Measurements from ENCODE around the gene PIK3AP1.
"Not testable (repeated sequence)": the region's sequence is repeated elsewhere in the genome, so short reads cannot be mapped to it uniquely, and the experiment has no call there.

Gene PIK3AP1

GRCh38 chr10:96570983-96571964, 149.0 kb downstream of the PIK3AP1 start:
- FAIRE-seq, result no peak

- no peak for FAIRE-seq
Measured at GRCh38 chr10:96570511-96570910, 149.8 kb downstream of the PIK3AP1 start.

- peak; percentile 76 for FAIRE-seq
Measured at GRCh38 chr10:96568402-96568801, 151.9 kb downstream of the PIK3AP1 start.

GRCh38 chr10:96565774-96566173, 154.5 kb downstream of the PIK3AP1 start:
- FAIRE-seq, result peak; percentile 99

- FAIRE-seq, result peak; percentile 88
Measured at GRCh38 chr10:96560966-96561887, 159.1 kb downstream of the PIK3AP1 start.

- no peak for FAIRE-seq
Measured at GRCh38 chr10:96560489-96560888, 159.8 kb downstream of the PIK3AP1 start.

GRCh38 chr10:96556003-96556402, 164.3 kb downstream of the PIK3AP1 start:
- FAIRE-seq, result peak; percentile 84

GRCh38 chr10:96555330-96555729, 165.0 kb downstream of the PIK3AP1 start:
- no peak for FAIRE-seq

- FAIRE-seq, result no peak
Measured at GRCh38 chr10:96548589-96548988, 171.7 kb downstream of the PIK3AP1 start.

- FAIRE-seq, result not testable (repeated sequence)
Measured at GRCh38 chr10:96545558-96545957, 174.8 kb downstream of the PIK3AP1 start.
